ENCODE results near the gene C5orf46. TPM values are rescaled to one million over a fixed set of nuclear protein-coding genes. Genes with fewer than 3 reads are reported as not detected.

Gene C5orf46
- total RNA-seq, 2 donors from 2014 or later = not detected

DNA sequence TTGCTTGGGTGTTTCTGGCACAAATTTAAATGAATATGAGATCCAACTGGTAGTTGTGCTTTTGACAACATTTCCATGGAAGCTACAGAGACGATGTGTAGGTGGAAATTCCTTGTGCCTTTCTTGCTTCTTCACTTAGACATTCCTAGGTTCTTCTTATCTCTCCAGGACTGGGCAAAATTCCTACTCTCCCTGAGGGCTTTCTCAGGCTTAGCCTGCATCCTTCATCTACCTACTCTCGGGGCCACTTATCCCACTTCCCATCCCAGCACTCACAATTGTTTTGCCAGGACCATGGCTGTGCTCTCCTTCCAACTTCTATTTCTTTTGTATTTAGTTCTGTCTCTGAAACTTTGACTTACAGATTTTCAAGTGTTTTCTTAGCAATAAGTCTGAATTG is 57.1 kb downstream of the C5orf46 start:
- ATAC-seq (no peak), DNase-seq (no peak)
- peaks cover 5% of the 10 kb centered on the region for H3K9me3 ChIP-seq (ENCODE audit: control insufficient read depth, low read length, poor library complexity, severe bottlenecking)
- Mint-ChIP-seq H3K4me1 (peaks cover 5% of the 10 kb centered on the region), H3K27ac (no peak overlapping the region), H3K4me3 (no peak overlapping the region), H3K36me3 (ENCODE audit: low read depth) (no peaks in the 10 kb centered on the region), H3K27me3 (peaks cover 26% of the 10 kb centered on the region)

- DNase-seq (no peak), ATAC-seq (no peak)
- H3K9me3 ChIP-seq (ENCODE audit: control insufficient read depth, low read length, poor library complexity, severe bottlenecking) = no peaks in the 10 kb centered on the region
- H3K4me1 Mint-ChIP-seq = peaks cover 3% of the 10 kb centered on the region
- no peaks in the 10 kb centered on the region for H3K36me3 Mint-ChIP-seq (ENCODE audit: low read depth)
- H3K27ac Mint-ChIP-seq = no peak overlapping the region
- H3K27me3 Mint-ChIP-seq = peaks cover 45% of the 10 kb centered on the region
- H3K4me3 Mint-ChIP-seq = no peak overlapping the region
Measured at GRCh38 chr5:147845618-147846017, 60.7 kb downstream of the C5orf46 start.

DNA sequence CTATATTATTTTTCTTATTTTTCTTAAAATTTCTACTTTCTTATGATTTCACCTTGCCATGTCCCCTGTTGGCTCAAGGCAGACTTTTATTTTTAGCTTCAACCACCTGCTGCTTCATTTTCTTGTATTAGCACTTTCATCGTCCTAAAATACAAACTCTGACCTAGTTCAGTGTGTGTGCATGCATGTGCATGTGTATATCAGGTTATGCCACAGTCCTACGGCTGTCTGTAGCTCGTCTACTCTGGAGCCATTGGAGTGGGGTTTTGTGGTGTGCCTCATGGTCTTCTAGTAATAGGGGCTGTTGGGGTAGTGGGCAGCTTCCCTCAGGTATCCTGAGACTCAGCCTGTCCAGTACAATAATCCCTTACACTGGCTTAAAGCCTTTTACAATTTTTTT is 61.5 kb downstream of the C5orf46 start:
- H3K4me1 Mint-ChIP-seq = peaks cover 3% of the 10 kb centered on the region
- peaks cover 41% of the 10 kb centered on the region for H3K27me3 Mint-ChIP-seq
- H3K36me3 Mint-ChIP-seq (ENCODE audit: low read depth) = no peaks in the 10 kb centered on the region
- H3K27ac Mint-ChIP-seq = no peak overlapping the region
- no peak overlapping the region for H3K4me3 Mint-ChIP-seq
- no peaks in the 10 kb centered on the region for H3K9me3 ChIP-seq (ENCODE audit: control insufficient read depth, low read length, poor library complexity, severe bottlenecking)
- ATAC-seq = no peak
- no peak for DNase-seq

DNA sequence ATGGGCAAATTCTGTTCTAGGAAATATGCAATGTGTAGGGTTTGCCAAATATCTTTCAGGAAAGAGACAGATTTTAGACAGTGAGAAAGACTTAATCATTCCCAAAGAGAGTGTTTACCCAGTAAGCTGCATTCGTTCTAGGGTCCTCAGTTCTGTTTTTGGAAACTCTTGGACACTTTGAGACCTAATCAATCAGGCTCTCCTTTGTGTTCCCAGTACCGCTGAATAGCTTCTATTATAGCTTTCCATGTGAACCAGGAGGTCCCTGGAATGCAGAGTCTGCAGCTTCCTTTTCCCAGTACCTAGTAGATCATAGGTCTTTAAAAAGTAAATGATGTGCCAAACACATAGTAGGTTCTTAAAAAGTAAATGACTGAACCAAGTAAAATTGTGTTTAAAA is 63.5 kb downstream of the C5orf46 start:
- Mint-ChIP-seq H3K27me3 (peaks cover 26% of the 10 kb centered on the region), H3K27ac (no peak overlapping the region), H3K4me3 (no peak overlapping the region), H3K4me1 (no peaks in the 10 kb centered on the region), H3K36me3 (ENCODE audit: low read depth) (no peaks in the 10 kb centered on the region)
- H3K9me3 ChIP-seq (ENCODE audit: control insufficient read depth, low read length, poor library complexity, severe bottlenecking) = no peaks in the 10 kb centered on the region
- ATAC-seq (no peak), DNase-seq (no peak)

Other genes starting within 250 kb of the C5orf46 start
- 1 to 10 TPM; 2.4 to 4.1 TPM for gene JAKMIP2, start 123.8 kb downstream of the C5orf46 start, total RNA-seq
- gene SPINK1, start 74.9 kb downstream of the C5orf46 start, total RNA-seq = not detected
- gene SCGB3A2, start 27.8 kb downstream of the C5orf46 start, total RNA-seq = not detected
- gene SPINK5, start 157.4 kb upstream of the C5orf46 start, total RNA-seq = not detected